Osteoblast (primary cell): ENCODE results near the gene RMC1. TPM values are rescaled to one million over a fixed set of nuclear protein-coding genes. Genes with fewer than 3 reads are reported as not detected.
"Not testable (repeated sequence)": the region's sequence is repeated elsewhere in the genome, so short reads cannot be mapped to it uniquely, and the experiment has no call there.

ENCODE experiments used
- DNase-seq: peaks from one replicate; pipeline ENCODE4 v3.0.0; 2011; ENCODE audit warnings: low spot score, mixed read lengths; ENCODE audit not compliant: insufficient read length; ENCODE audit errors: missing footprints
- H2AFZ ChIP-seq: 2 replicates; pipeline ENCODE4 v1.6.0; 2011; ENCODE audit warnings: mild to moderate bottlenecking, low read length
- H3K27ac ChIP-seq: 2 replicates; pipeline ENCODE4 v1.5.1; 2011; ENCODE audit warnings: mild to moderate bottlenecking, low read depth, low read length, moderate library complexity
- H3K27me3 ChIP-seq: 2 replicates; pipeline ENCODE4 v1.6.0; 2012; ENCODE audit warnings: mild to moderate bottlenecking, control low read depth, inconsistent platforms, low read length, moderate library complexity; ENCODE audit not compliant: insufficient read depth
- H3K36me3 ChIP-seq: 2 replicates; pipeline ENCODE4 v1.5.1; 2011; ENCODE audit warnings: mild to moderate bottlenecking, low read length, control low read depth, moderate library complexity; ENCODE audit not compliant: insufficient read depth
- H3K4me1 ChIP-seq: 2 replicates; pipeline ENCODE4 v1.5.1; 2011; ENCODE audit warnings: mild to moderate bottlenecking, low read length, control low read depth, moderate library complexity; ENCODE audit not compliant: insufficient read depth
- H3K4me2 ChIP-seq: 2 replicates; pipeline ENCODE4 v1.6.0; 2011; ENCODE audit warnings: mild to moderate bottlenecking, low read length; ENCODE audit not compliant: insufficient read depth
- H3K4me3 ChIP-seq: fragments of 200-600 bp; sonication (generic); 3 replicates; pipeline ENCODE4 v1.5.1; 2012; ENCODE audit warnings: mild to moderate bottlenecking, low read length, inconsistent platforms; ENCODE audit not compliant: insufficient read depth
- H3K79me2 ChIP-seq: 2 replicates; pipeline ENCODE4 v1.6.0; 2012; ENCODE audit warnings: mild to moderate bottlenecking, low read length, control low read depth, inconsistent platforms; ENCODE audit not compliant: insufficient read depth
- H3K9me3 ChIP-seq: 2 replicates; pipeline ENCODE4 v1.5.1; 2011; ENCODE audit warnings: low read depth, low read length, control low read depth
- H4K20me1 ChIP-seq: 2 replicates; pipeline ENCODE4 v1.6.0; 2012; ENCODE audit warnings: mild to moderate bottlenecking, low read length, control low read depth; ENCODE audit not compliant: insufficient read depth
- CTCF ChIP-seq: IDR thresholded peaks from 2 replicates; pipeline ENCODE4 v1.5.1; 2011; ENCODE audit warnings: mild to moderate bottlenecking, low read depth, low read length, moderate library complexity; ENCODE audit errors: extremely low read depth
- total RNA-seq: library from RNA; depleted of rRNA; stranded (reverse); fragments of >200 nt; gene quantifications from 2 replicates; pipeline ENCODE4 v1.2.3, GENCODE V29; 2012

RMC1 gene
- total RNA-seq, 1 donor: 22.8 TPM

GRCh38 chr18:23556145-23556780, 53.0 kb downstream of the RMC1 start:
- Histone ChIP-seq H3K79me2 (peaks cover 63% of the 10 kb centered on the region), H3K27ac (no peak overlapping the region), H3K4me3 (no peak overlapping the region), H2AFZ (no peak overlapping the region), H3K4me2 (no peak overlapping the region), H3K27me3 (no peaks in the 10 kb centered on the region), H3K9me3 (no peaks in the 10 kb centered on the region), H3K4me1 (no peaks in the 10 kb centered on the region), H3K36me3 (peaks cover 74% of the 10 kb centered on the region), H4K20me1 (peaks cover 6% of the 10 kb centered on the region)
- DNase-seq: no peak
- no peak for TF ChIP-seq CTCF

GRCh38 chr18:23557511-23557910, 54.2 kb downstream of the RMC1 start:
- Histone ChIP-seq H3K36me3 (peaks cover 63% of the 10 kb centered on the region), H3K79me2 (peaks cover 55% of the 10 kb centered on the region)
- not testable (repeated sequence) for H3K4me3 ChIP-seq, DNase-seq, H3K27me3 ChIP-seq, H4K20me1 ChIP-seq, H3K9me3 ChIP-seq, H2AFZ ChIP-seq, H3K4me1 ChIP-seq, H3K4me2 ChIP-seq, H3K27ac ChIP-seq

- H3K27me3 ChIP-seq: no peaks in the 10 kb centered on the region
- no peak for DNase-seq
- peaks cover 3% of the 10 kb centered on the region for H4K20me1 ChIP-seq
- H3K9me3 ChIP-seq: no peaks in the 10 kb centered on the region
- H2AFZ ChIP-seq: no peak overlapping the region
- peaks cover 44% of the 10 kb centered on the region for H3K79me2 ChIP-seq
- TF ChIP-seq CTCF: no peak
- H3K4me2 ChIP-seq: no peak overlapping the region
- peaks cover 52% of the 10 kb centered on the region for H3K36me3 ChIP-seq
- H3K4me3 ChIP-seq: no peak overlapping the region
- no peak overlapping the region for H3K27ac ChIP-seq
- peaks cover 5% of the 10 kb centered on the region for H3K4me1 ChIP-seq
These were observed 56.9 kb downstream of the RMC1 start for GRCh38 chr18:23560186-23560585.

GRCh38 chr18:23563377-23564043, 60.2 kb downstream of the RMC1 start:
- H3K36me3 ChIP-seq: peaks cover 62% of the 10 kb centered on the region
- no peak overlapping the region for H2AFZ ChIP-seq
- no peak overlapping the region for H3K4me3 ChIP-seq
- H3K4me1 ChIP-seq: peaks cover 5% of the 10 kb centered on the region
- no peaks in the 10 kb centered on the region for H3K27me3 ChIP-seq
- no peaks in the 10 kb centered on the region for H3K9me3 ChIP-seq
- H3K27ac ChIP-seq: no peak overlapping the region
- no peak overlapping the region for H3K4me2 ChIP-seq
- no peaks in the 10 kb centered on the region for H4K20me1 ChIP-seq
- DNase-seq: peak; percentile 37
- no peak for TF ChIP-seq CTCF
- peaks cover 39% of the 10 kb centered on the region for H3K79me2 ChIP-seq
